NCI-H2107 treated with DMSO at 0.1 percent for 48 hours (cell line): Measurements from ENCODE around the gene KCNJ2.

Experiments used
- DNase-seq: peaks from one replicate; lab custom pipeline; 2025; ENCODE audit not compliant: unreplicated experiment; lab: John Stamatoyannopoulos, UW

Gene KCNJ2

DNA sequence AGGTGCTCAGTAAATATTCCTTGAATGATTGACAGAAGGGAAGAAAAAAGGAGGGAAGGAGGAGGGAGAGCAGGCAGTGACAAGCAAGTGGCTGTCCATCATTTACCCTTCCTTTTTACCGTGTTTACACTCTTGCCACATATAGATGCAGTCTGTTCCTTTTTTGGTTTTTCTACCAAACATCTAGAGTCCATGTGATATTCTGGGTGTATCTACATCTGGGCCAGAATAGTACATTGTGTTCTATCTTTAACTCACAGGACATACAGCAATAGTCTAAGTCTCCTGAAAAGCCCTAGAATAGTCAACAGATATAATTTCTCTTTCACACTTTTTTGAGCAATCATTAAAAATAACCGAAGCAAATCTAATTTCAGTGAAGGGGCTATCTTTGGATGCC lies 33.5 kb downstream of the KCNJ2 start:
- no peak for DNase-seq

DNA sequence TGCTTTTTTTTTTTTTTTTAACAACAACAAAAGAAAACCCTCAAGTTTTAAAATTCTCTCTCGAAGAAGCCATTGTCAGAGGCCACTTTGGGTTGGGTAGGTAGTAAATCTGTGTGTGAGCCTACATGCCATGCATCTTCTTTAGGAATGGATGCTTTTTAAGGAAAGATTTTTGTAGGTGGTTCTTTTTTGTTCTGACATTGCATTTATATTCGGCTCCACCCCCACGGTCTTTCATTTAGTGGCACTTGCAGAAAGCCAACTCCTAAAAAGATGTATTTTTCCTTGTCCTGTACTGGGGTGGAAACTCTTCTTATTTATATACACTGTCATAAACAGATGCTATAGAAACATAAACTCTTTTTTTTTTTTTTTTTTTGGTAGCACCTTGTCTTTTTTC lies 35.1 kb downstream of the KCNJ2 start:
- no peak for DNase-seq

DNA sequence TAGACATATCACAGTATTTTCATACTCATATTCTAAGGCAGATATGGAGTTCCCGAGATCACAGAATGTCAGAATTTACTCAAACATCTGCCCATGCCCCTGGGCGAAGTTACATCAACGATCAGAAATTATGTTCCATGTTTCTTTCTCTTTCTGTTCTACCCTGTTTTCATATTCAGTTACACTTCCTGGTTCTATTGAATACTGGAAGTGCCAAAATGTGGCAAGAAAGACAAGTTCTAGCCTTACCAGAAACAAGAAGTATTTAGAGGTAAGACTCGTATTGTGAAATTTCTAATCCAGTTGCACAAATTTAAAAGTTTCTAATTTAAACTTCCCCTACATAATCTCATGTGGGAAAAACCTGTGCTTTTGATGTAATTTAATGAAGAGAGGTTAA lies 36.1 kb downstream of the KCNJ2 start:
- DNase-seq = no peak

DNA sequence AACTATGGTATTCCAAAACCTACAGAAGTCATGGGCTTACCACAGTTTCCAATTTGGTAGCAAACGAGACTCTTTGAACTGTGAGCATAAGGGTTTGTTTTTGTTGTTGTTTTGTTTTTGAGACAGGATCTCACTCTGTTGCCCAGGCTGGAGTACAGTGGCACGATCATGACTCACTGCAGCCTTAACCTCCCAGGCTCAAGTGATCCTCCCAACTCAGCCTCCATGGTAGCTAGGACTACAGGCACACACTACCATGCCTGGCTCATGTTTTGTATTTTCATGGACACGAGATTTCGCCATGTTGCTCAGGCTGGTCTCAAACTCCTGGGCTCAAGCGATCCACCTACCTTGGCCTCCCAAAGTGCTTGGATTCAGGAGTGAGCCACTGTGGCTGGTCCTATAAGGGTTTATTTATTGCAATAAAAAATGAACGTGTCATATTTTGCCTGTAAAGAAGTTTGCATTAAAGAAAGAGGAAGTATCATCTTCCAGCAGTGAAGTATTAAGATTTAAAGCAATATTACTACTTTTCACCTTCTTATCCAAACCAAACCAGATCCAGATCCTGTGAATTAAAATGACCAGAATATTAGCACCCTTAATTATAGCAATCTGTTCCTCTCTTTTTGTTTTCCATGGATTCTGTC lies 37.2 kb downstream of the KCNJ2 start:
- DNase-seq = no peak

DNA sequence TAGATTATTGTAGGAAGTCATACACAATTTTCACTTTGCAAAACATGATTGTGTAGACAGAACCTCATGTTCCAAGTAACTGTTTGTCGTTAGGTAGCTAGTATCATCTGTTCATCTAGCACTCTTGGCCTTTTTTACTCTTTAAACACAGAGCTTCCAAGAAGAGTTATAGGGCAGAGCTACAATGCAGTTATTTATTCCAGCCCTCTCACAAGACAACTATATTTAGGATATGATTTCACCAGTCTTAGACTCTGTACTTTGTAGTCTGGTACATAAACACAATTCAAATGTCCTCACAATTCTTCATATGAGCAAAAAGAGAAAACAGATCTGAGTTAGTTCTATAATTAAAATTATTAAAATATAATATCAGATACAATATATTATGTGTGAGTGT lies 37.9 kb downstream of the KCNJ2 start:
- DNase-seq = no peak

DNA sequence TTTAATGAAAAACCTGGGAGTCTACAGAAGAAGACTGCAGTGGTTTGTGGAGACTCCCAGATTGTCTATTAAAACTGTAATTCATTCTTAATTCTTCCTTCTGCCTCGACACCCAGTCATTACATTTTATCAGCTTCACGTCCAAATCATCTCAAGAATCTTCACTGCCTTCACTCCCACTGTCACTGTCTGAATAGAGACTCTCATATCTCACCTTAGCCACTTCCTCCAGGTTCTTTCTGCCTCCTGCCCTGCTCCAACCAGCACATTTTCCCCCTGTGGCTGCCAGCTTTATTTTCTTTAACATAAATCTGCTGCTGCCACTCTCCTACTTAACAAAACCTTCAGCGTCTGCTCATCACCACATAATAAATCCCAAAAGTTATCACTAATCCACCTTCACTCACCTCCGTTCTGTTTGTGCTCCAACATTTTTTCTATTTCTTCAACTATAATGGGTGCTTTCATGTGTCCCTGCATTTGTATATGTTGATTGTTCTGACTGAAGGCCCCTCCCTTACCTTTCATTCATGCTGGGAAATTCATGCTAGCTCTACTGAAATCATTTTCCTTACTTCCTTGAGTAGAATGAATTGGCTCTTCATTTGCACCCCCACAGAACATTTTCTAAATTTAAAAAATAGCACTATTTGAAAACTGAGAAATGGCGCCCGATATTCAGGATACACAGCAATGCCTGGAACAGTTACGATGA lies 38.9 kb downstream of the KCNJ2 start:
- no peak for DNase-seq

DNA sequence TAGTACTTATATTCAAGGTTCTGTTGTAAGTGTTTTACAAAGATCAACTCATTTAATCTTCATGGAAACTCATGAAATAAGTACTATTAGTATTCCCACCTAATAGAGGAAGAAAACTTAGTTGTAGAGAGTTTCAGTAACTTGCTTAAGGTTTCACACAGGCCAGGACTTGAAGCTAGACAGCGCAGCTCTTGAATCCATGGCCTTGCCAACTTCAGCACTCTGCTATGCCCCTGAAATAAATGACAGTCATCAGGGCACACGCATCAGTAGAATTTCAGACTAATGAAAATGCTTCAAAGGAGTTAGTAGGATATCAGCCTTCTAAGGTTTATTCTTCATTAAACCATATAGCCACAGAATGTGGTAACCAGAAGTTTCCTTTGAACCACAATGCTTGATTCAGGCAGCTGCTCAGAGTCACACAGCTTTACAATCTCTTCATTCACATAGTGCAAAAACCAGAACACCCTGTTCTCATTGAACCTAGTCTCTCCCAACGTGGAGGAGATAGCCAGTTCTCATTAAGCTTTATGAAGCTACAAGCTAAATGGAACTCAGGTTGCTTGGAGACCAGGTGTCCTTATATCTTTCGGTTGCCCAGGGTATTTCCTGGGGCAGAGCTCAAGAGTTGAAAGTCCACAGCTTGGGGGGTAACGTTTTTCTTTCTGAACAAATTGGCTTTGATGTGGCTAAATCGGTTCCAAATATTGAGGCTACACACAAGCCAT lies 39.7 kb downstream of the KCNJ2 start:
- no peak for DNase-seq

GRCh38 chr17:70215656-70216055 lies 46.3 kb downstream of the KCNJ2 start:
- no peak for DNase-seq

- no peak for DNase-seq
Observed at GRCh38 chr17:70217571-70217970, 48.2 kb downstream of the KCNJ2 start.

DNA sequence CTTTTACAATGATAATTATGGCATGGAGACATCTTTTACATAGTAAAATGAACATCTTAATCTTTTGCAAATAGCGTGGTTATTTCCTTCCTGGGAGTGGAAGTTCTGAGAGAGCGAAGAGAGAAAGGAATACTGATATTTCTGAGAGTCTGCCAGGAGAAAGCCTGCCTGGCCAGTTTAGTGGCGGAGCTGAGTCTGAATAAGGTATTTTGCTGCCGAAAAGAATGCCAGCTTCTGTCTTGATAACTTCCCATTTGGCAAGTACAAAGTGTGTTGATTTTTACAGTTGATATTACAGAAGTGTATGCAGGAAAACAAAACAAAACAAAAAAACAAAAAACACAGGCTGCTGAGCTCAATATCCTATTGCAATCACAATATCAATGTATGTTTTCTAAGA lies 55.9 kb downstream of the KCNJ2 start:
- no peak for DNase-seq
